Placental pericyte (primary cell): Measurements from ENCODE around the gene OGDH. TPM values are rescaled to one million over a fixed set of nuclear protein-coding genes. Genes with fewer than 3 reads are reported as not detected.

Experiments used
- total RNA-seq: library from RNA; depleted of rRNA; stranded (reverse); fragments of >200 nt; gene quantifications from 2 replicates; pipeline ENCODE4 v1.2.3, GENCODE V29; 2012

Gene OGDH
- total RNA-seq = 84.9 and 172 TPM in 2 replicates

DNA sequence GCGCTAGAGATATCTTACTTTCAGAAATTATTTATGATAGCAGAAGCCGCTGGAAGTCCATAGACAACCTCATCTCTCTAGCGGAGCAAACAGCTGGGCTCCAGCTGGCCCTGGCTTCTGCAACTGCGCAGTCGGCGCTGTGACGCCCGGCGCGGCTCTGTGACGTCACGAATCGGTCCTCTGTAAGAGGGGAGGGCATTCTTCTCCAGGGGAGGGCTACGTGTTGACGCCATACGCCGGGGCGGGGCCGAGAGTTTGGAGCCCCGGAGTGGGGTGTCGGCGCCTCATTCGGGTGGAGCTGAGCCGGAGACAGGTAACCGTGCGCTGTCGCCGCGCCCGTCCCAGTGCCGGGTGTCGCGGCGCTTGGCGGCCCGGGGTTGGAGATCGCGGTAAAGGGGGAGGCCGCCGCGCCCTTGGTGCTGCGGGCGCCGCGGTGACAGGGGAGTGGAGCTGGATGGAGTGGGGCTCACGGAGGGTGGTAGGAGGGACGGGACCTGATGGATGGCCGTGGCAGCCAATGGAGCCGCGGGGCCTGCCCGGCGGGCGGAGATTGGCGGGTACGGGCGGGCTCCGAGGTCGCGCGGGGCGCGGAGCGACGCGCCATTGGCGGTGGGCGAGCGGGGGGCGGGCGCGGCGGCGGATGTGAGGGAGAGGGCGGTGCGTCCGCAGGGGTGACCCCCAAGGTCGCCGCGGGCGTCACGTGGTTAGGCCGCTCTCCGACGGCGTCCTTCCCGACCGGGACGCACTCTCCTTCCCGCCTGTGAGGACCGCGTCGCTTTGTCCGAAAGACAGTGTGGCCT lies at the start of gene OGDH:
Gene OGDH, plus strand, starts transcription at position 287 of the 800 bp plus-strand sequence. CDS start 17,717 bp downstream, outside the sequence.

DNA sequence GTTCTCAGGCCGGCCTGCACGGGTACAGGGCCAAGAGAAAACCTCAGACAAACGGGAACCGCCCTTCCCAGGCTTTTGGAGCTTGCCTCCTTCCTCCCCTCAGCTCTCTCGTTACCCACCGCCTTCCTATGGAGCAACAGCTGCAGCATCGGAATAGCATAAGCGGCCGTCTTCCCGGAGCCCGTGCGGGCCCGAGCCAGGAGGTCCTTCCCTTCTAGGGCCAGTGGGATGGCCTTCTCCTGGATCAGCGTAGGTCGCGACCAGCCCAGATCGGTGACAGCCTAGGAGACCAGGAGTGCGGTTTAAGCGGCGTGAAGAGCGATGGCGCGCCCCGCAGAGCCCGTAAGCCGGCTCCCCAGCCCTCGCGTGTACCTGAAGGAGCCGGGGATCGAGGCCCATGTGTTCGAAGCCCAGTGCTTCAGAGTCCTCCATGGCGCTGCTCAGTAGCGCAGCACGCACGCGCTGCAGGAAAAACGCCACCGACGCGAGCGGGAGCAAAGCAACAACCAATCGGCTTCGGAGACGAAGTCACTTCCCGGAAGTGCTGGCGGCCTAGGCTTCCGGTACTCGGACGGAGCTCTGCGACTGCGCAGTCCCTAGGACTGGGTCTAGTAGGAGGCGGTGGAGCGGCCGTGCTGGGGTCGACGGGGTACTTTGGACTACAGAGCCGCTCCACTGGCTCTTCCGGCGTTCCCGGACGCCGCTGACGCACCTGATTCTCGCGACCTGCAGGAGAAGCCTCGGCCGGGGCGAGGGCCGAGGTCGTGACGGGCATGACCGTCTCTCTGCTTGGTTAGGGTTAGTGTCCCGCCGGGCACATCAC lies 32.8 kb upstream of the OGDH start, which contains the start of gene DDX56:
Gene DDX56, minus strand, starts transcription at position 445 of the 823 bp plus-strand sequence. Its CDS starts 13 bp downstream, at position 432.

DNA sequence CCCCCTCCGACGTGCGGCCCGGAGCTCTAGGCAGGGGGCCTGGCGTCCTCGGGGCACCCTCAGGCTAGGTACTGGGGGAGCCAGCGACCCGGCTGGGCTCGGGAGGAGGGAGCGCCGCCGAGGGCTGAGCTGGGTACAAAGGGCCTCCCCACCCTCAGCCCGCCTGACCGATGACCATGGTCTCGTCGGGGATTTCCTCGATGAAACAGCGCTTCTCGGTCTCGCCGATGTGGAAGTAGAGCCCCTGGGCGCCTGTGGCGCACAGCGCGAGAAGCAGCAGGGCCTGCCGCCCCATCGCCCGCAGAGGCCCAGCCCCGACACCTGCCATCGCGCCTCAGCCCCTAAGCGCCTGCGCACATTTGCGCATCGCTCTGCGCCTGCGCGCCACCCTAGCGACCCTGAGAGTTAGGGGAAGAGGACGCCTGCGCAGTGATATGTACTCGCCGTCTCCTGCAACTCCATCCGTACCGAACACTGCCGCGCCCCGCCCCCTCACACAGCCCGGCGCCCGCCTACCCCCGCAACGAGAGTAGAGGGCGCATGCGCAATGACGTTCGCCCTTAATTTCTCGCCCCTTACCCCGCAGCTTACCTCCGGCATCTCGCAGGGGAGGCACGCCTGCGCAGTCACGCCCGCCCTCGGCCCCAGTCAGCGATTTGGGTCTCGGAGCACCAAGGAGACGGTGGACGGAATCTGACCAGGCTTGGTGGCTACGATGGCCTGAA lies 24.4 kb upstream of the OGDH start, which contains the start of gene TMED4:
Gene TMED4, minus strand, starts transcription at position 353 of the 725 bp plus-strand sequence. Its CDS starts 25 bp downstream, at position 328.

DNA sequence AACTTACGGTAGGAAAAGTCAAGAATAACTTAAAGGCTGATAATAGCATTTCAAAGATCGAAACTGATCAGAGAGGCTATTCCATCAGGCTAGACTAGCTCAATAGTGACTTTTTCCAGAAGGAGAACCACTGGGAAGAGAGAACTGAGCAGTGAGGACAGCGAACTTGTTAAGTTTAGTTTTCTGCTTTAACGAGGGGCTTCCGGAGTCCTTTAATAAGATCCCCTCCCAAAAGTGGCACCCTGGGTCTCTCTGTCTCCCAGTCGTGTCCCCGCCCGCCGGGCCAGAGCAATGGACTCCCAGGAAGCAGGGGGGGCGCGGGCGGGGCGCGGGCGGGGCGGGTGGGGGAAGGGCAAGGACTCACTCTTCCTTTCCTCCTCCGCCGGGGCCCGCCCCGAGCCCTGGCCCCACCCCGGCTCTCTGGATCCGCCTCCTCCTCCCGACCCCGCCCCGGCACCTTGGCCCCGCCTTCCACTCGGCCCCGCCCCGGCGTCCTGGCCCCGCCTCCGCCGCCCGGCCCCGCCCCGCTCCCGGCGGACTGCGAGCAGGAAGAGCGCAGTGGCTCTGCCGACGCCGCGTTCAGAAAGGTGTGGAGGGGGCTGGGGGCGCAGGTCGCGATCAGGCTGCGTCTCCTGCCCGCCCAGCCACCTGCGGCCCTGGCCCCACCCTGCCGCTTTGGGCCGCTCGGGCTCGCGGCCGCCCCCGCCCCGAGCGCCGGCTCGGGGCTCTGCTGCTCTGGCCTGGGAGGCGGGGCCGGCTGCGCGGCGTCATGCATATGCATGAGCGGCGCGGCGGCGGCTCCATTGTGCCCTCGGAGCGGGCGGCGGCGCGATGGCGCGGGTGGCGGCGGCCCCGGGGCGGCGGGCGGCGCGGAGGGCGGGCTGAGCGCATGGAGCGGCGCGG lies 141.9 kb downstream of the OGDH start, which contains the start of gene ZMIZ2:
Gene ZMIZ2, plus strand, starts transcription at position 803 of the 903 bp plus-strand sequence. CDS start 7,403 bp downstream, outside the sequence.

Other genes with a start within 250 kb of the OGDH start
- gene NUDCD3, start 116.0 kb upstream of the OGDH start, total RNA-seq = 54.5 and 73.7 TPM in 2 replicates
- gene NPC1L1, start 65.3 kb upstream of the OGDH start, total RNA-seq = under 0.01 TPM in 1 of 2 replicates, not detected in the other
- gene DDX56, start 32.7 kb upstream of the OGDH start, total RNA-seq = 41.4 and 88.2 TPM in 2 replicates
- gene TMED4, start 24.4 kb upstream of the OGDH start, total RNA-seq = 113 and 186 TPM in 2 replicates
- 16.9 and 34.1 TPM in 2 replicates for gene ZMIZ2, start 142.2 kb downstream of the OGDH start, total RNA-seq
- 1,664 and 1,747 TPM in 2 replicates for gene PPIA, start 190.1 kb downstream of the OGDH start, total RNA-seq
- gene H2AZ2, start 241.5 kb downstream of the OGDH start, total RNA-seq = 66.5 and 148 TPM in 2 replicates